HCT116 (cell line): Measurements from ENCODE around the gene SEMA6A. TPM values are rescaled to one million over a fixed set of nuclear protein-coding genes. Genes with fewer than 3 reads are reported as not detected.

Source experiments
- ATAC-seq: fragments of 200-7000 bp; cut with Tn5 transposase; 2 replicates; pipeline ENCODE4 v1.9.1; 2020; ENCODE audit warnings: mild to moderate bottlenecking, moderate library complexity
- BruUV-seq: library from RNA; stranded (reverse); fragments of 400-500 nt; replicated peaks from 2 replicates; lab custom pipeline; 2021; lab: Mats Ljungman, UMichigan
- CTCF ChIA-PET: fragments of 300-600 bp; sonication (Branson Sonifier 250); formaldehyde crosslinking; loops from one replicate; lab custom pipeline; 2021; ENCODE audit warnings: antibody characterized with exemption; lab: Charles Lee
- POLR2A ChIA-PET: fragments of 300-600, 350-600 bp; sonication (Branson Sonifier 250); formaldehyde crosslinking; loops from one replicate; lab custom pipeline; 2021; ENCODE audit warnings: antibody characterized with exemption; lab: Charles Lee
- RAD21 ChIA-PET, 2 experiments: fragments of 300-600 bp; sonication (Branson Sonifier 250); formaldehyde crosslinking; loops; one replicate each; lab custom pipeline; 2023; ENCODE audit warnings: low total read pairs in 2 of 2; ENCODE audit not compliant: uncharacterized antibody in 2 of 2, unreplicated experiment in 2 of 2, low non-redundant PET in 1 of 2; lab: Charles Lee
- DNase-seq: peaks from one replicate; pipeline ENCODE4 v3.0.0-alpha.2; 2010; ENCODE audit warnings: low read depth, low spot score
- H2AFZ ChIP-seq: fragments of 200-600 bp; shearing (Covaris generic), sonication (generic); 2 replicates; pipeline ENCODE4 v1.6.1; 2017; ENCODE audit warnings: low read depth, mixed run types, mixed read lengths, antibody characterized with exemption, low read length; ENCODE audit not compliant: poor library complexity, severe bottlenecking
- H3K27ac ChIP-seq: 2 replicates; pipeline ENCODE4 v1.5.1; 2012; ENCODE audit warnings: low read depth, low read length
- H3K27me3 ChIP-seq: fragments of 200-600 bp; sonication (generic); 2 replicates; pipeline ENCODE4 v1.6.1; 2016; ENCODE audit warnings: mixed run types, low read length, mixed read lengths; ENCODE audit not compliant: insufficient read depth
- H3K36me3 ChIP-seq, 2 experiments: fragments of 200-500 bp in 1 of 2; fragments of 200-600 bp in 1 of 2; sonication (Bioruptor generic) in 1 of 2; sonication (generic) in 1 of 2; 2 replicates each; pipeline versions ENCODE4 v1.5.1 to v1.6.1; 2014 to 2016; ENCODE audit warnings: low read length in 2 of 2, inconsistent platforms in 1 of 2, mixed read lengths in 1 of 2, mixed run types in 1 of 2; ENCODE audit not compliant: insufficient read depth in 2 of 2, control insufficient read depth in 1 of 2
- H3K4me1 ChIP-seq, 2 experiments: fragments of 200-600 bp in 1 of 2; sonication (generic) in 1 of 2; 2 replicates each; pipeline versions ENCODE4 v1.5.1 to v1.6.1; 2012 to 2017; ENCODE audit warnings: low read length in 2 of 2, inconsistent platforms in 1 of 2, mild to moderate bottlenecking in 1 of 2, mixed read lengths in 1 of 2, mixed run types in 1 of 2, moderate library complexity in 1 of 2; ENCODE audit not compliant: insufficient read depth in 2 of 2, control insufficient read depth in 1 of 2
- H3K4me2 ChIP-seq: fragments of 200-600 bp; sonication (generic); 2 replicates; pipeline ENCODE4 v1.6.1; 2017; ENCODE audit warnings: mixed run types, low read length, mixed read lengths
- H3K4me3 ChIP-seq, 2 experiments: fragments of 200-600 bp in 1 of 2; sonication (generic) in 1 of 2; replicated peaks in 1 of 2; 2 replicates each; pipeline ENCODE4 v1.5.1; 2011 to 2016; ENCODE audit warnings: low read length in 2 of 2, control low read depth in 1 of 2, low read depth in 1 of 2, mild to moderate bottlenecking in 1 of 2, mixed read lengths in 1 of 2, mixed run types in 1 of 2
- H3K79me2 ChIP-seq: fragments of 200-600 bp; sonication (generic); 2 replicates; pipeline ENCODE4 v1.6.1; 2017; ENCODE audit warnings: mild to moderate bottlenecking, mixed run types, low read length, moderate library complexity, mixed read lengths; ENCODE audit not compliant: insufficient read depth
- H3K9ac ChIP-seq: fragments of 200-600 bp; sonication (generic); 2 replicates; pipeline ENCODE4 v1.6.1; 2016; ENCODE audit warnings: low read length, mixed read lengths
- H3K9me2 ChIP-seq: fragments of 200-600 bp; sonication (generic), shearing (Covaris generic); 2 replicates; pipeline ENCODE4 v1.6.1; 2017; ENCODE audit warnings: mixed run types, mild to moderate bottlenecking, moderate library complexity; ENCODE audit not compliant: insufficient read depth
- H3K9me3 ChIP-seq, 2 experiments: fragments of 200-500 bp in 1 of 2; fragments of 200-600 bp in 1 of 2; sonication (Bioruptor generic) in 1 of 2; sonication (generic) in 1 of 2; 2 replicates each; pipeline ENCODE4 v1.6.1; 2014 to 2017; ENCODE audit warnings: low read length in 2 of 2, mixed read lengths in 2 of 2, inconsistent platforms in 1 of 2, low read depth in 1 of 2, mild to moderate bottlenecking in 1 of 2, mixed run types in 1 of 2, moderate library complexity in 1 of 2; ENCODE audit not compliant: control insufficient read depth in 1 of 2, insufficient read depth in 1 of 2
- H4K20me1 ChIP-seq: fragments of 200-600 bp; sonication (generic), shearing (Covaris generic); 2 replicates; pipeline ENCODE4 v1.6.1; 2017; ENCODE audit warnings: mixed run types, mild to moderate bottlenecking, moderate library complexity; ENCODE audit not compliant: insufficient read depth
- CBX3 ChIP-seq: IDR thresholded peaks from 2 replicates; pipeline ENCODE4 v1.6.1; 2012; ENCODE audit warnings: low read depth
- CEBPB ChIP-seq: IDR thresholded peaks from 2 replicates; pipeline ENCODE4 v1.6.1; 2012; ENCODE audit warnings: low read depth
- CTCF ChIP-seq, 3 experiments: fragments of 200-600 bp in 1 of 3; sonication (generic) in 1 of 3; IDR thresholded peaks in 2 of 3; conservative IDR thresholded peaks in 1 of 3; 2 replicates each; pipeline ENCODE4 v1.5.1; 2012 to 2017; ENCODE audit warnings: low read depth in 2 of 3, low read length in 2 of 3, antibody characterized with exemption in 1 of 3, borderline replicate concordance in 1 of 3, control low read depth in 1 of 3, mild to moderate bottlenecking in 1 of 3, mixed read lengths in 1 of 3, mixed run types in 1 of 3, moderate library complexity in 1 of 3; ENCODE audit not compliant: insufficient read depth in 1 of 3
- EGR1 ChIP-seq: IDR thresholded peaks from 2 replicates; pipeline ENCODE4 v1.6.1; 2012; ENCODE audit warnings: low read depth
- ELF1 ChIP-seq: IDR thresholded peaks from 2 replicates; pipeline ENCODE4 v1.6.1; 2012; ENCODE audit warnings: low read depth, borderline replicate concordance
- EZH2phosphoT487 ChIP-seq: fragments of 200-600 bp; IDR thresholded peaks from 2 replicates; pipeline ENCODE4 v1.6.1; 2018; ENCODE audit warnings: antibody characterized with exemption, borderline replicate concordance
- FOSL1 ChIP-seq: IDR thresholded peaks from 2 replicates; pipeline ENCODE4 v1.6.1; 2012; ENCODE audit warnings: low read depth
- POLR2A ChIP-seq: IDR thresholded peaks from 2 replicates; pipeline ENCODE4 v1.7.0; 2011; ENCODE audit warnings: borderline replicate concordance; ENCODE audit not compliant: insufficient read depth, insufficient read length; ENCODE audit errors: extremely low read depth
- SRF ChIP-seq: IDR thresholded peaks from 2 replicates; pipeline ENCODE4 v1.6.1; 2012; ENCODE audit warnings: low read depth
- TCF7L2 ChIP-seq: IDR thresholded peaks from 2 replicates; pipeline ENCODE4 v1.7.0; 2011; ENCODE audit warnings: borderline replicate concordance, inconsistent platforms; ENCODE audit not compliant: insufficient read depth, insufficient read length; ENCODE audit errors: extremely low read depth
- ZBTB33 ChIP-seq: IDR thresholded peaks from 2 replicates; pipeline ENCODE4 v1.6.1; 2011; ENCODE audit warnings: mild to moderate bottlenecking, low read length, moderate library complexity; ENCODE audit not compliant: insufficient replicate concordance; ENCODE audit errors: extremely low read depth
- ZFX ChIP-seq: fragments of 450-650 bp; IDR thresholded peaks from 2 replicates; pipeline ENCODE4 v1.6.1; 2017
- intact Hi-C: fragments of 100-400 bp; cut with micrococcal nuclease; formaldehyde crosslinking; loops from 2 replicates; pipeline ENCODE4 v1.10.0; 2022
- total RNA-seq: library from RNA; stranded (reverse); gene quantifications from one replicate; pipeline ENCODE4 v1.2.1, GENCODE V29; 2021; ENCODE audit not compliant: unreplicated experiment
- TF ChIP-seq, protein P1 (sequence below): IDR thresholded peaks from 2 replicates; pipeline ENCODE4 v1.6.1; 2012

The SEMA6A gene
- total RNA-seq, 1 experiment from 2014 or later = 6.7 TPM

- Histone ChIP-seq H3K4me2 (no peak overlapping the region), H3K27me3 (no peaks in the 10 kb centered on the region), H3K9me3 (no peaks in the 10 kb centered on the region), H3K36me3 (no peaks in the 10 kb centered on the region), H4K20me1 (no peaks in the 10 kb centered on the region), H3K4me1 (no peaks in the 10 kb centered on the region), H3K9me2 (no peaks in the 10 kb centered on the region), H3K27ac (no peak overlapping the region), H3K4me3 (no peak overlapping the region), H2AFZ (no peak overlapping the region), H3K79me2 (no peaks in the 10 kb centered on the region), H3K9ac (no peak overlapping the region)
- CTCF ChIA-PET = no interaction called here
- TF ChIP-seq SRF = no peak
- no peak for TF ChIP-seq ELF1
- TF ChIP-seq POLR2A = no peak
- TF ChIP-seq TCF7L2 = no peak
- no peak for TF ChIP-seq FOSL1
- TF ChIP-seq CBX3 = no peak
- TF ChIP-seq ZBTB33 = no peak
- TF ChIP-seq EGR1 = no peak
- TF ChIP-seq, protein P1, sequence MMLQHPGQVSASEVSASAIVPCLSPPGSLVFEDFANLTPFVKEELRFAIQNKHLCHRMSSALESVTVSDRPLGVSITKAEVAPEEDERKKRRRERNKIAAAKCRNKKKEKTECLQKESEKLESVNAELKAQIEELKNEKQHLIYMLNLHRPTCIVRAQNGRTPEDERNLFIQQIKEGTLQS = no peak
- no peak for TF ChIP-seq EZH2phosphoT487
- TF ChIP-seq CTCF (IDR thresholded peaks at IDR 0.05 in 2 of 3, conservative IDR thresholded peaks at IDR 0.05 in 1 of 3; ENCODE audit: borderline replicate concordance in 1 of 3, insufficient read depth in 1 of 3, low read depth in 2 of 3, low read length in 2 of 3) = no peak
- no peak for TF ChIP-seq CEBPB
- no peak for TF ChIP-seq ZFX
- POLR2A ChIA-PET = no interaction called here
- RAD21 ChIA-PET = no interaction called here
- BruUV-seq = no TSS peak
- no peak for ATAC-seq
- no peak for DNase-seq
- intact Hi-C loops = no loop called here
These were observed 146.2 kb downstream of the SEMA6A start for GRCh38 chr5:116428413-116428812.
